Pancreas (tissue), 10 donors: ENCODE results near the gene SMG7. TPM values are rescaled to one million over a fixed set of nuclear protein-coding genes. Genes with fewer than 3 reads are reported as not detected.

Experiments
- ATAC-seq, 4 donors: fragments of 200-7000 bp; cut with Tn5 transposase; one replicate each; pipeline versions ENCODE4 v1.8.0 to v1.9.1; 2020; ENCODE audit warnings: mild to moderate bottlenecking in 4 of 4, moderate library complexity in 4 of 4
- DNase-seq, 6 donors: peaks; one replicate each; pipeline ENCODE4 v3.0.0-alpha.2; 2020
- FAIRE-seq: peaks from 2 replicates; lab custom pipeline; 2012; peaks lifted over from hg19 to GRCh38; lab: Jason Lieb, UNC
- H3K27ac ChIP-seq, 4 donors: fragments of 200-600 bp; sonication (generic); 1 replicate in 3 of 4; 2 replicates in 1 of 4; pipeline versions ENCODE4 v1.5.0 to v1.8.0; 2020
- H3K27me3 ChIP-seq, 4 donors: fragments of 200-600 bp; one replicate each; pipeline ENCODE4 v1.8.0; 2021
- H3K36me3 ChIP-seq, 3 donors: fragments of 200-600 bp; sonication (generic) in 1 of 3; one replicate each; pipeline versions ENCODE4 v1.5.0 to v1.8.0; 2020 to 2021
- H3K4me1 ChIP-seq, 3 donors: fragments of 200-600 bp; one replicate each; pipeline ENCODE4 v1.8.0; 2021
- H3K4me3 ChIP-seq, 4 donors: fragments of 200-600 bp; sonication (generic) in 2 of 4; one replicate each; pipeline versions ENCODE4 v1.5.0 to v1.8.0; 2020 to 2021
- H3K9me3 ChIP-seq, 4 donors: fragments of 200-600 bp; one replicate each; pipeline ENCODE4 v1.8.0; 2021
- WGBS, 2 donors: extraction: QIAGEN DNeasy Blood & Tissue Kit; methylation state at CpG; one replicate each; pipeline ENCODE4 v1.1.7; 2013; 5-methylcytosine and 5-hydroxymethylcytosine counted together
- intact Hi-C, 3 donors: fragments of 100-400 bp; cut with DNase I; formaldehyde crosslinking; loops; one replicate each; pipeline versions ENCODE4 v1.11.1 to v1.14.2; 2022
- polyA plus RNA-seq, 2 donors: library from polyadenylated mRNA; stranded (reverse); fragments of 200-250 nt; gene quantifications; one replicate each; pipeline ENCODE4 v1.2.3, GENCODE V29; 2013
- total RNA-seq, 6 donors: library from RNA; stranded (reverse); fragmentation: NEBNext Ultra II Directional in 4 of 6; extraction: Animal tissue kit (Norgen Biotek cat#: 25700) in 4 of 6; gene quantifications; one replicate each; pipeline versions ENCODE4 v1.2.1 to v1.2.4, GENCODE V29; 2021 to 2023
- TF ChIP-seq, protein P1 (sequence below), 4 donors: fragments of 200-600 bp; sonication (generic) in 3 of 4; IDR thresholded peaks; one replicate each; pipeline versions ENCODE4 v1.5.0 to v1.8.0; 2021; ENCODE audit warnings: antibody characterized with exemption in 4 of 4
- donor health status: healthy with polysubstance abuse.
- donor health status: DM: no; HTN: no; CAD: no; lungs with moderate emphysema.
- donor health status: DM: no; HTN: no; CAD: no.
- donor health status: control.
- donor health status: control.
- donor health status: Bipolar disorder and iron deficiency.
- donor health status: DM: yes; HTN: yes; CAD: no.
- donor health status: DM: no; HTN: no; CAD: no.
- donor health status: DM: no; HTN: no; CAD: no.
- donor health status: DM: yes; HTN: yes; CAD: no.

Gene SMG7
- total and polyA plus RNA-seq, 8 donors = 11.7 to 36.5 (median 23.9) TPM

DNA sequence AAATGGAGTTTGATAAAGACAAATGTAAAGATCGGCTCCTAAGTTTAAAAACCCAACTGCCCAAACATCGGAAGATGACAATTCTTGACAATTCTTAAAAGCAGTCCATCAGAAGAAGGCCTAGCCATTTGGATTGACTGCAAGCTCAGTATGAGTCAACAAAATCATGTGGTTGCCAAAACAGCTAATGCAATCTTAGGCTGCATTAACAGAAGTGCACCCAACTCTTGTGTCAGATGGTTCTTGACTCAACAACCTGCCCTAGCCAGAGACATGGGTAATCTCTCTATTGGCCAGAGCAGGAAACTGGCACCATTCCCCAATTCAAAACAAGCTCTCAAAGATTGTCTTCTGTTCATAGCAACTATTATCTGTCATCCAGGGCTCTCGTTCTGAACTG, 127.8 kb downstream of the SMG7 start:
- no peaks in the 10 kb centered on the region for H3K9me3 ChIP-seq
- ATAC-seq = peak in 3 of 4 donors; percentile 24 to 71 (median 35)
- WGBS, 2 donors = 75 to 79% methylated on average over 3 of the region's 3 CpGs
- no peak for DNase-seq
- no peak overlapping the region for H3K27ac ChIP-seq
- no peaks in the 10 kb centered on the region for H3K36me3 ChIP-seq
- H3K4me1 ChIP-seq = no peaks in the 10 kb centered on the region
- no peak for FAIRE-seq
- no peaks in the 10 kb centered on the region for H3K27me3 ChIP-seq
- intact Hi-C loops = no loop called here
- TF ChIP-seq, protein P1, sequence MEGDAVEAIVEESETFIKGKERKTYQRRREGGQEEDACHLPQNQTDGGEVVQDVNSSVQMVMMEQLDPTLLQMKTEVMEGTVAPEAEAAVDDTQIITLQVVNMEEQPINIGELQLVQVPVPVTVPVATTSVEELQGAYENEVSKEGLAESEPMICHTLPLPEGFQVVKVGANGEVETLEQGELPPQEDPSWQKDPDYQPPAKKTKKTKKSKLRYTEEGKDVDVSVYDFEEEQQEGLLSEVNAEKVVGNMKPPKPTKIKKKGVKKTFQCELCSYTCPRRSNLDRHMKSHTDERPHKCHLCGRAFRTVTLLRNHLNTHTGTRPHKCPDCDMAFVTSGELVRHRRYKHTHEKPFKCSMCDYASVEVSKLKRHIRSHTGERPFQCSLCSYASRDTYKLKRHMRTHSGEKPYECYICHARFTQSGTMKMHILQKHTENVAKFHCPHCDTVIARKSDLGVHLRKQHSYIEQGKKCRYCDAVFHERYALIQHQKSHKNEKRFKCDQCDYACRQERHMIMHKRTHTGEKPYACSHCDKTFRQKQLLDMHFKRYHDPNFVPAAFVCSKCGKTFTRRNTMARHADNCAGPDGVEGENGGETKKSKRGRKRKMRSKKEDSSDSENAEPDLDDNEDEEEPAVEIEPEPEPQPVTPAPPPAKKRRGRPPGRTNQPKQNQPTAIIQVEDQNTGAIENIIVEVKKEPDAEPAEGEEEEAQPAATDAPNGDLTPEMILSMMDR (IDR thresholded peaks at IDR 0.05) = no peak
- no peak overlapping the region for H3K4me3 ChIP-seq

DNA sequence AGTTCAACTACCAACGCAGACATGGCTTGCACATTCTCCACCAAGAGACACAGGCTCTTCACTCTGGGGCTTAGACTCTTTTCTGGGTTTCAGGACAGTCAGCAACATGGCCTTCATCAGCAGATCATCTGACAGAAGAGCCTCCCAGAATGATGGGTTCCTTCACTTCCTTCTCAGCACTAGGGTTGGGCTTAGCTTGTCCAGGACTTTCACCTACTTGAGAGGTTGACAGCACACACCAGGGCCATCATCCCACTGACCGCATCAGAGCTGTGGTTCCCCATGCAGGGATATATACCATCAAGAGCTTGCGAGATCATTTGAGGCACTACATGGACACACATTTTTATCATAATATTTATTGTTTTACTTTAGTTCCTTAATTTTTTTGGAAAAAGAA, 128.3 kb downstream of the SMG7 start:
- Histone ChIP-seq H3K4me1 (no peaks in the 10 kb centered on the region), H3K27ac (no peak overlapping the region), H3K9me3 (no peaks in the 10 kb centered on the region), H3K36me3 (no peaks in the 10 kb centered on the region), H3K4me3 (no peak overlapping the region), H3K27me3 (no peaks in the 10 kb centered on the region)
- TF ChIP-seq, protein P1 (IDR thresholded peaks at IDR 0.05) = no peak
- intact Hi-C loops = no loop called here
- WGBS, 2 donors = 84 to 89% methylated on average over 3 of the region's 3 CpGs
- DNase-seq (no peak), FAIRE-seq (no peak), ATAC-seq (no peak)

DNA sequence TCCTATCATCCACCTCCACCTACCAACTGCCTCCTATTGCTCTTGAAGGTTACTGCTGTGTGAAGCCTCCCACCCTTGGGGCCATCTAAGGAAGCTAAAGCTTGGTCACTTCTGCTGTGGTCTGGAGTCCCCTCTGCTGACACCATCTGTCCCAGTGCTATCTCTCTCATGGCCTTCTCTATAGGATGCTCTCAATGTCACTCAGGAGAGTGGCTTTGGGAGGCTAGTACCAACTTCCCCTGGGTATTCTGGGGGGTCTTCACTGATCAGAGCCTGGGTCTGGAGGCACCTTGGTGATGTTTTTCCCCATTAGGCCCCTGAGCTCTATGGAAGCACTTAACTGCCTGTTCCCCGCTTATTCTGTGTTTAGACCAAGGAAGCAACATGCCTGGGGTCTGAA, 130.2 kb downstream of the SMG7 start:
- ATAC-seq = no peak
- intact Hi-C loops = no loop called here
- no peak for FAIRE-seq
- Histone ChIP-seq H3K4me3 (no peak overlapping the region), H3K27ac (no peak overlapping the region), H3K36me3 (no peaks in the 10 kb centered on the region), H3K4me1 (no peaks in the 10 kb centered on the region), H3K9me3 (no peaks in the 10 kb centered on the region), H3K27me3 (no peaks in the 10 kb centered on the region)
- TF ChIP-seq, protein P1 (IDR thresholded peaks at IDR 0.05) = no peak
- 100% methylated on average over 1 of the region's 1 CpG for WGBS, 2 donors
- DNase-seq = no peak

Other genes starting within 250 kb of the SMG7 start
- 1 to 10 TPM in 3 of 6 donors, under 1 TPM in 3; 0.42 to 3.5 (median 1.5) TPM for gene NMNAT2, start 54.1 kb upstream of the SMG7 start, total RNA-seq
- gene NMNAT2, start 54.1 kb upstream of the SMG7 start, polyA plus RNA-seq = 1 to 10 TPM; 1.3 to 4.9 TPM
- 10 to 100 TPM in 2 of 6 donors, 1 to 10 TPM in 3, under 1 TPM in 1; 0.65 to 24.5 (median 2.1) TPM for gene NCF2, start 118.0 kb downstream of the SMG7 start, total RNA-seq
- gene NCF2, start 118.0 kb downstream of the SMG7 start, polyA plus RNA-seq = 1 to 10 TPM; 1.0 to 5.0 TPM
- 10 to 100 TPM; 17.5 to 68.0 (median 28.4) TPM for gene ARPC5, start 163.3 kb downstream of the SMG7 start, total RNA-seq
- gene ARPC5, start 163.3 kb downstream of the SMG7 start, polyA plus RNA-seq = 10 to 100 TPM; 33.5 to 58.5 TPM
- gene APOBEC4, start 180.8 kb downstream of the SMG7 start, total RNA-seq = not detected
- gene APOBEC4, start 180.8 kb downstream of the SMG7 start, polyA plus RNA-seq = under 1 TPM in 1 of 2 donors, not detected in 1; 0.05 TPM